Measurements from ENCODE around the gene MRTFA. TPM values are rescaled to one million over a fixed set of nuclear protein-coding genes. Genes with fewer than 3 reads are reported as not detected.

MRTFA gene
- polyA plus RNA-seq, 1 of the 3 experiments (the other 2 are of a cell fraction) = 5.8 TPM

- 89% methylated on average over 8 of the region's 9 CpGs for WGBS (ENCODE audit: low lambda C conversion rate)
- Histone ChIP-seq H3K9me2 (no peaks in the 10 kb centered on the region), H3K27ac (ENCODE audit: low read depth in 2 of 2, low read length in 1 of 2) (peak overlapping the region in 1 of 2 experiments; percentile 22; a peak in 1 of 4 replicates), H3K4me3 (ENCODE audit: low read depth in 2 of 2, low read length in 1 of 2) (no peak overlapping the region), H3K36me3 (replicated peaks in 1 of 2; ENCODE audit: control insufficient read depth in 1 of 2, insufficient read depth in 2 of 2, low read length in 1 of 2) (no peaks in the 10 kb centered on the region), H4K20me1 (ENCODE audit: insufficient read depth) (no peaks in the 10 kb centered on the region), H3K9ac (no peak overlapping the region), H3K4me1 (ENCODE audit: control insufficient read depth in 1 of 2, insufficient read depth in 2 of 2, low read depth in 1 of 2, low read length in 1 of 2) (no peaks in the 10 kb centered on the region), H2AFZ (ENCODE audit: low read depth) (no peak overlapping the region), H3K4me2 (no peak overlapping the region), H3K27me3 (ENCODE audit: insufficient read depth) (no peaks in the 10 kb centered on the region), H3K9me3 (no peaks in the 10 kb centered on the region), H3K79me2 (ENCODE audit: insufficient read depth) (peaks cover 94% of the 10 kb centered on the region), H3F3A (replicated peaks; ENCODE audit: insufficient read depth) (peaks cover 13% of the 10 kb centered on the region)
- ChIA-PET POLR2A (no interaction called here), CTCF (interaction anchor here (0.8 to 2.7 kb wide), 15 partner anchors 8 to 125 kb away, joined by 3 to 15 read pairs (median 4); partner anchors contain the start of gene MRTFA)
- DNase-seq = no peak
- TF ChIP-seq TAF1 (IDR thresholded peaks at IDR 0.05; ENCODE audit: borderline replicate concordance, low read depth, low read length) = no peak
- no peak for TF ChIP-seq TEAD4 (IDR thresholded peaks at IDR 0.05; ENCODE audit: borderline replicate concordance, insufficient read depth)
- no peak for TF ChIP-seq YY1 (IDR thresholded peaks at IDR 0.05; ENCODE audit: low read depth)
- peak; percentile 30; the same call in 1 of the 2 replicates for TF ChIP-seq RAD21 (IDR thresholded peaks at IDR 0.05; ENCODE audit: low read length)
These were observed 111.9 kb downstream of the MRTFA start for GRCh38 chr22:40524392-40525249.

GRCh38 chr22:40522141-40522540, 114.4 kb downstream of the MRTFA start:
- POLR2A ChIA-PET = no interaction called here
- WGBS (ENCODE audit: low lambda C conversion rate) = 100% methylated on average over 2 of the region's 2 CpGs

More at GRCh38 chr22:40522141-40522540, 114.4 kb downstream of the MRTFA start:
- CTCF ChIA-PET = no interaction called here
- Histone ChIP-seq H3K9ac (no peak overlapping the region), H3K4me1 (ENCODE audit: control insufficient read depth in 1 of 2, insufficient read depth in 2 of 2, low read depth in 1 of 2, low read length in 1 of 2) (no peaks in the 10 kb centered on the region), H3K4me2 (no peak overlapping the region), H3F3A (replicated peaks; ENCODE audit: insufficient read depth) (peaks cover 3% of the 10 kb centered on the region), H3K9me3 (no peaks in the 10 kb centered on the region), H3K27me3 (ENCODE audit: insufficient read depth) (no peaks in the 10 kb centered on the region), H2AFZ (ENCODE audit: low read depth) (no peak overlapping the region), H3K27ac (ENCODE audit: low read depth in 2 of 2, low read length in 1 of 2) (no peak overlapping the region), H3K4me3 (ENCODE audit: low read depth in 2 of 2, low read length in 1 of 2) (no peak overlapping the region), H3K36me3 (replicated peaks in 1 of 2; ENCODE audit: control insufficient read depth in 1 of 2, insufficient read depth in 2 of 2, low read length in 1 of 2) (peaks cover 0 to 8% of the 10 kb centered on the region in 2 experiments), H4K20me1 (ENCODE audit: insufficient read depth) (no peaks in the 10 kb centered on the region), H3K9me2 (no peaks in the 10 kb centered on the region), H3K79me2 (ENCODE audit: insufficient read depth) (peaks cover 98% of the 10 kb centered on the region)
- TF ChIP-seq TCF12 (IDR thresholded peaks at IDR 0.05) = no peak
- TF ChIP-seq RCOR1 (IDR thresholded peaks at IDR 0.05; ENCODE audit: low read length) = no peak
- TF ChIP-seq NFIC (IDR thresholded peaks at IDR 0.05; ENCODE audit: borderline replicate concordance) = no peak
- no peak for TF ChIP-seq FOXM1 (IDR thresholded peaks at IDR 0.05; ENCODE audit: low read depth)
- no peak for TF ChIP-seq MXI1 (IDR thresholded peaks at IDR 0.05; ENCODE audit: low read depth, low read length)
- TF ChIP-seq NRF1 (IDR thresholded peaks at IDR 0.05; ENCODE audit: low read depth, low read length) = no peak
- no peak for TF ChIP-seq GABPA (IDR thresholded peaks at IDR 0.05; ENCODE audit: low read depth)
- TF ChIP-seq CHD2 (IDR thresholded peaks at IDR 0.05; ENCODE audit: low read length, partially characterized antibody) = no peak
- no peak for TF ChIP-seq JUND (IDR thresholded peaks at IDR 0.05)
- no peak for TF ChIP-seq IRF3 (IDR thresholded peaks at IDR 0.05; ENCODE audit: low read depth, low read length)
- DNase-seq = no peak

Data from SK-N-SH (cell line).